ENCODE data around the gene JAM2. TPM values are rescaled to one million over a fixed set of nuclear protein-coding genes. Genes with fewer than 3 reads are reported as not detected.

Gene JAM2
- polyA plus RNA-seq, 1 donor from 2014 or later, result 1.1 TPM

DNA sequence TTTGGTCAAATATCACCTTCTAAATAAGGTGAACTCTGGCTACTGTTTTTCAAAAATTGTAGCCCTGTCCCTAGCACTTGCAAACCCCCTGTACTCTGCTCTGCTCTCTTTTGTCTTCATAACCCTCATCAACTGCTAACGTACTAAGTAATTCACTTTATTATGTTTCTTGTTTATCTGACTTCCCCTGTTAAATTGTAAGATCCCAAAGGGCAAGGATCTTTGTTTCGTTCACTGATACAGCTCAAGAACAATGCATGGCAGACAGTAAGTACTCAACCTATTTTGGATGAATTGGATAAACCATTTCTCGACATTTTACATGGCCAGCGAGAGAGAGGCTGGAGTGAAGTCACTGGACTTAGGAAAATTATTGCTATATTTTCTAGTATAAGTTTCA lies 48.7 kb downstream of the JAM2 start:
- H3K27ac ChIP-seq (ENCODE audit: low read length), result no peak overlapping the region
- no peaks in the 10 kb centered on the region for H4K20me1 ChIP-seq (ENCODE audit: insufficient read depth)
- no peaks in the 10 kb centered on the region for H3F3A ChIP-seq (ENCODE audit: insufficient read depth, low read length, poor library complexity, severe bottlenecking)
- H3K9me2 ChIP-seq (ENCODE audit: insufficient read depth, low read length), result no peaks in the 10 kb centered on the region
- H3K4me2 ChIP-seq (ENCODE audit: low read length), result no peak overlapping the region
- no peak overlapping the region for H2AFZ ChIP-seq (ENCODE audit: low read depth, low read length)
- TF ChIP-seq POLR2AphosphoS5 (IDR thresholded peaks at IDR 0.05), result no peak
- TF ChIP-seq EP300 (conservative IDR thresholded peaks at IDR 0.05; ENCODE audit: poor library complexity, severe bottlenecking), result no peak
- TF ChIP-seq MXI1 (conservative IDR thresholded peaks at IDR 0.05; ENCODE audit: poor library complexity, severe bottlenecking), result no peak
- no peak for TF ChIP-seq SMC3 (conservative IDR thresholded peaks at IDR 0.05; ENCODE audit: poor library complexity)
- TF ChIP-seq TAF1 (IDR thresholded peaks at IDR 0.05; ENCODE audit: low read depth), result no peak
- TF ChIP-seq RAD21 (conservative IDR thresholded peaks at IDR 0.05), result no peak
- TF ChIP-seq, protein P1, sequence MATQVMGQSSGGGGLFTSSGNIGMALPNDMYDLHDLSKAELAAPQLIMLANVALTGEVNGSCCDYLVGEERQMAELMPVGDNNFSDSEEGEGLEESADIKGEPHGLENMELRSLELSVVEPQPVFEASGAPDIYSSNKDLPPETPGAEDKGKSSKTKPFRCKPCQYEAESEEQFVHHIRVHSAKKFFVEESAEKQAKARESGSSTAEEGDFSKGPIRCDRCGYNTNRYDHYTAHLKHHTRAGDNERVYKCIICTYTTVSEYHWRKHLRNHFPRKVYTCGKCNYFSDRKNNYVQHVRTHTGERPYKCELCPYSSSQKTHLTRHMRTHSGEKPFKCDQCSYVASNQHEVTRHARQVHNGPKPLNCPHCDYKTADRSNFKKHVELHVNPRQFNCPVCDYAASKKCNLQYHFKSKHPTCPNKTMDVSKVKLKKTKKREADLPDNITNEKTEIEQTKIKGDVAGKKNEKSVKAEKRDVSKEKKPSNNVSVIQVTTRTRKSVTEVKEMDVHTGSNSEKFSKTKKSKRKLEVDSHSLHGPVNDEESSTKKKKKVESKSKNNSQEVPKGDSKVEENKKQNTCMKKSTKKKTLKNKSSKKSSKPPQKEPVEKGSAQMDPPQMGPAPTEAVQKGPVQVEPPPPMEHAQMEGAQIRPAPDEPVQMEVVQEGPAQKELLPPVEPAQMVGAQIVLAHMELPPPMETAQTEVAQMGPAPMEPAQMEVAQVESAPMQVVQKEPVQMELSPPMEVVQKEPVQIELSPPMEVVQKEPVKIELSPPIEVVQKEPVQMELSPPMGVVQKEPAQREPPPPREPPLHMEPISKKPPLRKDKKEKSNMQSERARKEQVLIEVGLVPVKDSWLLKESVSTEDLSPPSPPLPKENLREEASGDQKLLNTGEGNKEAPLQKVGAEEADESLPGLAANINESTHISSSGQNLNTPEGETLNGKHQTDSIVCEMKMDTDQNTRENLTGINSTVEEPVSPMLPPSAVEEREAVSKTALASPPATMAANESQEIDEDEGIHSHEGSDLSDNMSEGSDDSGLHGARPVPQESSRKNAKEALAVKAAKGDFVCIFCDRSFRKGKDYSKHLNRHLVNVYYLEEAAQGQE (IDR thresholded peaks at IDR 0.05; ENCODE audit: borderline replicate concordance), result no peak
- TF ChIP-seq EZH2 (IDR thresholded peaks at IDR 0.05; ENCODE audit: borderline replicate concordance, insufficient read depth, low read length, poor library complexity, severe bottlenecking), result no peak
- TF ChIP-seq, protein P2, sequence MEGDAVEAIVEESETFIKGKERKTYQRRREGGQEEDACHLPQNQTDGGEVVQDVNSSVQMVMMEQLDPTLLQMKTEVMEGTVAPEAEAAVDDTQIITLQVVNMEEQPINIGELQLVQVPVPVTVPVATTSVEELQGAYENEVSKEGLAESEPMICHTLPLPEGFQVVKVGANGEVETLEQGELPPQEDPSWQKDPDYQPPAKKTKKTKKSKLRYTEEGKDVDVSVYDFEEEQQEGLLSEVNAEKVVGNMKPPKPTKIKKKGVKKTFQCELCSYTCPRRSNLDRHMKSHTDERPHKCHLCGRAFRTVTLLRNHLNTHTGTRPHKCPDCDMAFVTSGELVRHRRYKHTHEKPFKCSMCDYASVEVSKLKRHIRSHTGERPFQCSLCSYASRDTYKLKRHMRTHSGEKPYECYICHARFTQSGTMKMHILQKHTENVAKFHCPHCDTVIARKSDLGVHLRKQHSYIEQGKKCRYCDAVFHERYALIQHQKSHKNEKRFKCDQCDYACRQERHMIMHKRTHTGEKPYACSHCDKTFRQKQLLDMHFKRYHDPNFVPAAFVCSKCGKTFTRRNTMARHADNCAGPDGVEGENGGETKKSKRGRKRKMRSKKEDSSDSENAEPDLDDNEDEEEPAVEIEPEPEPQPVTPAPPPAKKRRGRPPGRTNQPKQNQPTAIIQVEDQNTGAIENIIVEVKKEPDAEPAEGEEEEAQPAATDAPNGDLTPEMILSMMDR (IDR thresholded peaks at IDR 0.05; ENCODE audit: poor library complexity, severe bottlenecking), result no peak
- no peak overlapping the region for H3K4me3 ChIP-seq (ENCODE audit: low read length)
- no peaks in the 10 kb centered on the region for H3K79me2 ChIP-seq (replicated peaks; ENCODE audit: insufficient read depth, low read length)
- H3K9me3 ChIP-seq (ENCODE audit: low read length), result no peaks in the 10 kb centered on the region
- no peak overlapping the region for H3K9ac ChIP-seq (ENCODE audit: low read length)
- H3K27me3 ChIP-seq (ENCODE audit: insufficient read depth, low read depth, low read length), result no peaks in the 10 kb centered on the region
- no peaks in the 10 kb centered on the region for H3K36me3 ChIP-seq (ENCODE audit: insufficient read depth, low read length)

DNA sequence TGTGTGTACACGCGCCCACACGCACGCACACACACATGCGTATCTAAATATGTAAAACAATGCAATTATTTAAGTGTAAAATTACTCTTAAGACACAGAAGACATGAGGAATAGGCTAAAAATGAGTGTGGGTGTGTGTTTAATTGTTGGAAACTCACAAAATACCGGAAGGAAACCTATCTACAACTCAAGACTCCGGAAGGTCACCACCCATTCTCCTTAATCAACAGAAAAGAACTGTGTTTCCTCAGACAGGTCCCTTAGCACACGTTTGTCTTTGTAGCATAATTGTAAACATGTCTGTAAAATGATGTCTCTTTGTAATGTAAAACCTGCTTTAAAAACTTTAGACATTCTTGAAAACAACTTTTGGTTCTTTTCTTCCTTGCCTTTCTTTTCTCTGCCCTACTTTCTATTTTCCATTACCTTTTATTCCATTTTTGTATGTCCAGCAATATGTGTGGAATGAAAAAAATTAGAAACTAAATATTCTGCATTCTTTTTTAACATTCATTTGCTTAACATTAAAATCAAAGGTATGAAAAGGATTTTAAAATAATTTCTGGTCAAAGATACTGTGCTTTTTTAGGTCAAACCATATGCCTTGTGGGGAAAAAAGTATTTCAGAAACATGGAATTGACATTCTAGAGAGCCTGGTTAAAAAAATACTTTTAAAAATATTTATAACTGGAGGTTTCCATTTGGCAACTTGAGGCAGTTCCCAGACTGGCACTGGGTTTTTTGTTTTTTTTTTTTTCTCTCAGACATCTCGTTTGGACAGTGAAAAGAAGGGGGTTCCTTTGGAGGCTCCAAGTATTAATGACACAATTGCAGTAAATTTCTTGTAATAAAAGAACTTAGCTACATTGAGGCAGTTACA lies 49.5 kb downstream of the JAM2 start:
- no peaks in the 10 kb centered on the region for H3K9me3 ChIP-seq (ENCODE audit: low read length)
- H3K4me2 ChIP-seq (ENCODE audit: low read length), result no peak overlapping the region
- no peak overlapping the region for H3K27ac ChIP-seq (ENCODE audit: low read length)
- H4K20me1 ChIP-seq (ENCODE audit: insufficient read depth), result no peaks in the 10 kb centered on the region
- no peaks in the 10 kb centered on the region for H3K27me3 ChIP-seq (ENCODE audit: insufficient read depth, low read depth, low read length)
- H3K79me2 ChIP-seq (replicated peaks; ENCODE audit: insufficient read depth, low read length), result no peaks in the 10 kb centered on the region
- TF ChIP-seq POLR2AphosphoS5 (IDR thresholded peaks at IDR 0.05) (no peak), EP300 (conservative IDR thresholded peaks at IDR 0.05; ENCODE audit: poor library complexity, severe bottlenecking) (no peak), MXI1 (conservative IDR thresholded peaks at IDR 0.05; ENCODE audit: poor library complexity, severe bottlenecking) (no peak), RAD21 (conservative IDR thresholded peaks at IDR 0.05) (no peak), SMC3 (conservative IDR thresholded peaks at IDR 0.05; ENCODE audit: poor library complexity) (no peak), TAF1 (IDR thresholded peaks at IDR 0.05; ENCODE audit: low read depth) (no peak), EZH2 (IDR thresholded peaks at IDR 0.05; ENCODE audit: borderline replicate concordance, insufficient read depth, low read length, poor library complexity, severe bottlenecking) (no peak)
- TF ChIP-seq, protein P2 (IDR thresholded peaks at IDR 0.05; ENCODE audit: poor library complexity, severe bottlenecking), result no peak
- TF ChIP-seq, protein P1 (IDR thresholded peaks at IDR 0.05; ENCODE audit: borderline replicate concordance), result no peak
- H3K36me3 ChIP-seq (ENCODE audit: insufficient read depth, low read length), result no peaks in the 10 kb centered on the region
- H3K4me3 ChIP-seq (ENCODE audit: low read length), result no peak overlapping the region
- H3F3A ChIP-seq (ENCODE audit: insufficient read depth, low read length, poor library complexity, severe bottlenecking), result no peaks in the 10 kb centered on the region
- no peaks in the 10 kb centered on the region for H3K9me2 ChIP-seq (ENCODE audit: insufficient read depth, low read length)
- H3K9ac ChIP-seq (ENCODE audit: low read length), result no peak overlapping the region
- H2AFZ ChIP-seq (ENCODE audit: low read depth, low read length), result no peak overlapping the region
